GM19025 (cell line): ENCODE data around the gene LSS.
"Not testable (repeated sequence)": the region's sequence is repeated elsewhere in the genome, so short reads cannot be mapped to it uniquely, and the experiment has no call there.

ENCODE experiments used
- ATAC-seq: cut with Tn5 transposase; IDR thresholded peaks from one replicate; pipeline ENCODE4 v1.9.1; 2021; ENCODE audit warnings: mild to moderate bottlenecking, low read depth, moderate library complexity; ENCODE audit not compliant: unreplicated experiment

LSS gene

DNA sequence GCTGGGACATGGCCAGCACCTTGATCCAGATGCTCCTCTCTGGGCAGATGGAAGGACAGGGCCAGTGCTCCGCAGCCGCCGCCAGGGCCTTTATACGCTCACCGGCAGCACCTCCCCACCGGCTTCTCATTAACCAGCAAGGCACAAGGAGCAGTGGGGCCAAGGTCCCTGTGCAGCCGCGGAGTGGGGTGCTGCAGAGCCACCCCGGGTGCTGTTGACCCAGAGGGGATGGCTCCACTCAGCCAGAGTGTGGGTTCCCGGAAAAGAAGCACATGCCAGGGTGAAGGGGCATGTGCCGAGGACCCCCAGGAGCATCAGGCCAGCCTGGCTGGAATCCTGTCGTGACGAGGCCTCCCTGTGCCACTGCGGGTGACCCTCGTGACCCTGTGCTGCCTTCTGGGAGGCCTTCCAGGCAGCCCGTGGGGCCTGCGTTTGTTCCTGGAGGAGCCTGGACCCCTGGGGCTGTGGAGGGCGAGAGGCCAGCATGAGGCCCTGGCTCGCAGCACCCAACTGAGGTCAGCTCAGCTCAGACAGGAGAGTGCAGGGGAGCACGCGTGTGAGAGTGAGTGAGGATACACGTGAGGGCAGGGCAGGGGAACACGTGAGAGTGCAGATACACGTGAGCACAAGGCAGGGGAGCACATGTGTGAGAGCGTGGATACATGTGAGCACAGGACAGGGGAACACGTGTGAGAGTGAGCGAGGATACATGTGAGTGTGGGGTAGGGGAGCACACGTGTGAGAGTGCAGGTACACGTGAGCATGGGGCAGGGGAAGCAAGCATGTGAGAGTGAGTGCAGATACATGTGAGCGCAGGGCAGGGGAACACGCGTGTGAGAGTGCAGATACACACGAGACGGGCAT lies 72.8 kb downstream of the LSS start, which contains the start of gene FTCD:
Gene FTCD, minus strand, starts transcription at position 66 of the 864 bp plus-strand sequence. Its CDS starts 56 bp downstream, at position 10.
- no peak for ATAC-seq

DNA sequence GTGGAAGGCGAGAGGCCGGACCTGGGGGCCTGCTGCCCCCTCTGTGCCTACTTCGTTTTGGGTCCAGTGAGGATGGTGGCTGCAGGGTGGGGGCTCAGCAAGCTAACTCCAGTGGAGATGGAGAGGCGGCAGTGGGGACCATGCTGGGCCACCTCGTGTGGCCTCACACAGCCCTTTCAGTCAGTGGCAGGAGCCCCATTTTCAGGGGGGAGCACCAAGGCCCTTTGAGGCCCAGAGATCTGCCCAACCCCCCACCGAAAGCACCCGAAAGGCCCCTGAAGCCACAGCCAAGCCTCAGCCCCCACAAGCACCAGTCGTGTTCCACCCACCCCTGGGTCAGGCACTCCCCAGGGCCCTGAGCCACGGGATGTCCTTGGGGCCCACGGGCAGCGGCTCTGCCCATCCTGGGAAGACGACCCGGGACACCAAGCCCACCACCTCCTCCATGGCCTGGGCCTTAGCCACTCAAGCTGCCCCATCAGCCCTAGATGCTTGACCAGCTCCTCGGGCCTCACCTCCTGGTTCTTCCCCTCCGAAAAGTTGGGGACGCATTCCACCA lies 73.5 kb downstream of the LSS start:
- ATAC-seq = no peak

DNA sequence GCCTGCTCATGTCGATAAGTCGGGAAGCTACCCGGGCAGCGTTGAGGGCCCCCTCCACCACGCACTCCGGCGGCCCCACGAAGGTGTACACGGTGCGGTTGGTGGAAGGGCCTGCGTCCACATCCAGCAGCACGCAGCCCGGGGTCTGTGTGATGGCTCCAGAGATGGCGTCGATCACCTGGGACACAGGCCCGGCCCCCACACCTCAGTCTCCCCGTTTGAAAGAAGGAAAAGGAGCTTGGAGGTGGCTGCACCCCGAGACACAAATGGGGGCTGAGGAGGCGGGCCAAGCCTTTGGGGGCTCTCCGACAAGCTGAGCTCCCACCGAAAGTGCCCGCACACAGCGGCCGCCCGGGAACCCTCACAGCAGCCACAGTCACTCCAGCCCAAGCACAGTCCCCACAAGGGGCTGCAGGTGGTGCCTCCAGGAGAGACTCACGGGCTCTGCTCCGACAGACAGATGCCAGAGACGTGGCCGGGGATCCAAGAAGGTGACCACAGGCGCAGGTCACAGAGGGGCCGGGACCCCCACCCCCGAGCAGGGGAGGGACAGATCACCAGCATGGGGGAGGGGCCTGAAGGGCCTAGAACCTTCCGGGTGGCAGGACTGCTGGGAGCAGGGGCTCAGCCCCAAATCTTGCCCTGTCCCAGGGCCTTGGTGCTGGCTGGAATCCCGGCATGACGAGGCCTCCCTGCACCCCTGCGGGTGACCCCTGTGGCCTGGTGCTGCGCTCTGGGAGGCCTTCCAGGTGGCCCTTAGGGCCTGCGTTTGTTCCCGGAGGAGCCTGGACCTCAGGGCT lies 74.2 kb downstream of the LSS start:
- no peak for ATAC-seq

DNA sequence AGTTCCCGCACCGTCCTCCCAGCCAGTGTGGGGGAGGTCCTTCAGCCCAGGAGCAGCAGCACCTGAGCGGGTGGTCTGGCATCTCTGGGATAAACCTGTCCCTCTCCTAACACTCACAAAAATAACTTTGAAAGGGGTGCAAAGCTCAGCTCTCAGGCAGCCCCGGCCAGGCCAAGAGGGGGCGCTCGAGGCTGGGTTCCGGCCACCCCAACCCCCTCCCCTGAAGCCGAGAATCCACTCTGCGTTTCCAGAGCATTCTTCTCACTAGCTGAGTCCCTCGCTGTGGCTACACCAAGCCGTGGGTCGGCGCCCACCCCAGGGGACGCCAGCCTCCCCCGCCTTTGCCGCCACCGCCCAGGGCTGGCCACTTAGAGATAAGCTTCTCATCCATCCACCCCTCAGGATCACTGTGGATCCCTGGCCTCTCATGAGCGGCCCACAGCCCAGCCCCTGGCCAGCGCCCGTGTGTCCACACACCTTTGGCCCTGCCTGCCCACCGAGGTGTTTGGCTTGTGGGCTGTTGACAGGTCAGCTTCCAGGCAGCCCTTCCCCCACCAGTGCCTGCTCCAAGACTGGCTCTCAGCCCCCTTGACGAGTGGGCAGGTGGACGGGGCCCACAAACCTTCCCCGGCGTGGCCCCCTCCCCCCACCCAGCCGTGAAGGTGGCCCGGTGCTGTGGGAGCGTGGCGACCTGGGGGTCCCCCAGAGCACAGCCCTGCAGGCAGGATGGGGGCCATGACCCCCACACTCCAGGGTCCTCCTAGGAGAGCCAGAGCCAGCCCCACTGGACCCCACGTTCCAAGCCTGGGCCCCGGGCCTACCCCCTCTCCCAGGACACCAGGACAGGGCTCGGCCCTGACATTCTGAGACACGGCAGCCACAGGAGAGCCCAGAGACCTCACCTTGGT lies 75.1 kb downstream of the LSS start:
- ATAC-seq = no peak

DNA sequence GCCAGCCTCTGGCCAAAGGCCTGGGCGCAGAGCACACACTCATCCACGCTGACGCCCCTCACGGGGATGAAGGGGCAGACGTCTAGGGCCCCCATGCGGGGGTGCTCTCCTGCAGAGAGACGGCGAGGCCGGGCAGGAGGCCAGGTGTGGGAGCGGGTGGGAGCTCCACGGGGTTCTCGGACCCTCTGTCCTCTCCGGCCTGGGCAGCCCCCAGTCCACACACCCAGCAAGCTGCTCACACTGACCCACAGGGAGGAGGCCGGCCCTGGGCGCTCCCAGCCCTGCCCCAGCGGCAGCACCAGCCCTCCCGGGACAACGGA lies 75.7 kb downstream of the LSS start:
- no peak for ATAC-seq

DNA sequence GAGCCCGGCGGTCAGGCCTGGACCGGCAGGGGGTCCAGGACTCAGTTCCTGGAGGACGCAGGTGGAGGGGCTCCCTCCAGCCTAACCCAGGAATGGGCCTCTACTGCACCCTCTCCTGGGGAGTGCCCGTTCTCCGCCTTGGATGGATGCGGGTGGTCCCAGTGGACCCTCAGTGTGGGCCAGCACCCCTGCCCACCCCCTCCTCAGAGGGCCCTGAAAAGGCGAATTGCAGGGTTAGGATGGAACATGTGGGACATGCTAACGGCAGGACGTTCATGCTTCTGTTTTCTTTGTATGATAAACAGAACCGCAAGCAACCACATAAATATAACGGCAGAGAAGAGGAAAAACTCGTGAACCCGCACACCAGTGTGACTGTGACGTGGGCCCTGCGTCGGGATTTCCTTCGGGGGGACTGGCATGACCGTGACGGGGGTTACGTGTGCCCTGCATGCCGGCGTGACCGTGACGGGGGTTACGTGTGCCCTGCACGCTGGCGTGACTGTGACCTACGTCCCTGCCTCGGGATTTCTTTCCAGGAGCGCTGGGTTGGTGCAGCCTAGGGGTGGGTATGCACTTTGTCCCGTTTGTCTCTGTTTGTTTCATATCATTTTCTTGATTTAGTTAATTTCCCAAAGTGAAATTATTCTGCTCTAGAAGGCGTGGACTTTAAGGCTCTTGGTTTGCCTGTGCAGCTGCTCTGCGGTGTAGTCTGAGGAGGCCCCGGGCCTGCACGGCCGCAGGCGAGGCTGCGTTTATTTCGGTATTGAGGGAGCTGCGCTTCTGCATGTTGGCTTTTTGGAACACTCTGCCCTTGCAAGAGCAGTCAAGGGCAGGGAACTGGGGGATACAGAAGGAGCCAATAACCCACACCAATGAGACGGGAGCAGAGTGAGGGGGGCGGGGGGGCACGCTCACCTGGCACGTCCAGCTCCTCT lies 76.3 kb downstream of the LSS start:
- no peak for ATAC-seq

DNA sequence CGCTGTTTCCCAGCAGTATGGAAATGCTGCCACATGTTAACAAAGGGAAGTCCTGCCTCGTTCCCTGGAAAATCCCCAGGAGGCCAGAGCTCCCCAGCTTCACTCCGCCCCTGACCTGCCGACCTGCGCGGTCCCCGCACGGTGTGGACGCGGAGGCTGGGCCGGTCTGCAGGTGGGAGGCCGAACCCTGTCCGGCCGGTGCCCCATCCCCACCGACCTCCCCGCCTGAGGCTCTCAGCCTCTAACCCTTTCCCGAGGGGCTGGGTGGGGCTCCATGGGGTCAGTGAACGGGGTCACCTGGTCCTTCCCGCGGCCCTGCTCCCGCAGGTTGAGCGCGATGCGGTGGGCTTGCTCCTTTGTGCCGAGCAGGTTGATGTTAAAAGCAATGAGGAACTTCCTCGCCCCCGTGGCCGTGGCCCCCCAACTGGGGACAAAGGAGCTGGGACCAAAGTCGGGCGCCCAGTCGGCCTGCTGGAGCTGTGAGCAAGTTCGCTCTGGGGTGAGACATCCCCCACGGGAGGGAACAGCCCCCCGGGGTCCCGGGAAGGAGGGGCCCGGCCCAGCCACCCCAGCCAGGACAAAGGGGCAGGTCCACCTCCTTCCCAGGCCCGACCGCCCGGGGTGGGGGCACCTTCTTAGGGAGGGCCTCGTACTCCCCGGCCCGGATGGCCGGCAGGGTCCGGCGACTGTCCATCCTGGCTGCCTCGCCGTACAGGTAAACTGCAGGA lies 77.1 kb downstream of the LSS start:
- ATAC-seq = no peak

DNA sequence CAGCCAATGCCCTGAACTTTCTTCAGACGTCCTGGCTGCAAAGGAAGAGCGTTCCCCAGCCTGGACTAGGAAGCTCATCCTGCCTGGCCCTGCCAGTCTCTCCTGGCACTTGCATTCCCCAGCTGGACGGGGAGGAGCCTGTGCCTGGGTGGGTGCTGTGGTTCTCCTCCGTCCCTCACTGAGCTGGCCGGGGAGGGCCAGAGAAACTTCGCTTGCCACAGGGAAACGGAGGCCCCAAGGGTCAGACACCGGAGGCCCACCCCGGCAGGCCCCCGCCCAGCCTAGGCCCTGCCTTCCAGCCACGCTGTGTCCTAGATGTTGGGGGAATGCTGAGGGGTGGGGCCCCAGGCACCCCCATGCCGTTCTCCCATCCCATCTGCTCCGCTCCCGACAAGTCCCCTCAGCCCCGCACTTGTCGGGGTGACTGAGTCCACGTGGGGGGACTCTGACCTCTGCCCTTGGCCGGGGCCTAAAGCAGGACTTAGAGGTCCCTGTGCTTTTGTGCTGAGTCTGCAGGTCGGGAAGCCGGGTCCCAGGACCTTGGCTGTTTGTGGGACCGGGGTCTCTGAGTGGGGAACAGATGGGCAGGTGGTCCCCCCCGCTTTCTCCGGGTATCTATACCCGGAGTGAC lies 78.0 kb downstream of the LSS start:
- ATAC-seq = no peak

DNA sequence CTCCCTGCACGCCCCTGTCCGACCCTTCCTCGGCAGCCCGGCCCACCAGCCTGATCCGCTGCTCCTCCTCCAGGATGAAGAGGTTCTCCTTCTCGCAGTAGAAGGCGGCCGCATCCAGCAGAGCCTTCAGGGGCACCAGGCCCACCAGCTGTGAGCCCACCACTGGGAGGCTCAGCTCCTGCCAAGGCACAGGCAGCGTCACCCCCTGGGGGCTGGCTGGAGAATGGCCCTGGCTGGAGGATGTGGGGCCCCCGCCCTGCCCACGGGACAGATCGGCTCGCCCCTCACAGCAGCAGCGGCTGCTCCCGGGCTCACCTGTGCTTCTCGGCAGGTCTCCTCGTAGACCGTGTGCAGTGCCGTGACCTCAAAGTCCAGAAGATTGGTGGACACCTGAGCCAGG lies 78.5 kb downstream of the LSS start:
- ATAC-seq = no peak

DNA sequence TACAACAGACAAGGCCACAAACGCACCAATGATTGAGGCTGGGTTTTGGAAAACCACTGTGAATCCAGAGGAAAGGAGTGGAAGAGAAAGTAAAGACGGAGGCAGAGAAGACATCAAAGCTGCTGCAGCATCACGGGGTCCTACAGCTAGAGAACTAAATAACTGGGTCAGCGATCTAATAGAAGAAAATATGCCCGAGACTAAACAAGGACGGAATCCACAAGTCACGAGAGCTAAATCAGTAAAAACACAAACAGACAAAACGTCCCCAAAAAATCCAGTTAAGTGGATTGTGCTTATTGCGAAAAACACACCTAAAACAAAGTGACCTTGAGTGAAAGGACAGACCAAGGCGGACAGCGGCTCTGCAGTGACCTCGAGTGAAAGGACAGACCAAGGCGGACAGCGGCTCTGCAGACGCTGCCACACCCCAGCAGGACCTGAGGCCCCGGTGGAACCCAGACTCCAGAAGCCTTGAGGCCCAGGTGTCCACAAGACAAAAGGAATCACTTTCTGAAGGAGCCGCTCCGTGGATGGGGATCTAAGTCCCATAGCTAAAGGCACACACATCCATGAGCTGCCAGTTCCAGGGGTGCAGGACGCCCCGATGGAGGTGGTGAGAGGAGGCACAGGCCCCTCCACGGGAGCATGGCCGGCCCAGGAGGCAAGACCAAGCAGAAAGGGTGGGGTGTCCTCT lies 79.2 kb downstream of the LSS start:
- ATAC-seq = no peak

DNA sequence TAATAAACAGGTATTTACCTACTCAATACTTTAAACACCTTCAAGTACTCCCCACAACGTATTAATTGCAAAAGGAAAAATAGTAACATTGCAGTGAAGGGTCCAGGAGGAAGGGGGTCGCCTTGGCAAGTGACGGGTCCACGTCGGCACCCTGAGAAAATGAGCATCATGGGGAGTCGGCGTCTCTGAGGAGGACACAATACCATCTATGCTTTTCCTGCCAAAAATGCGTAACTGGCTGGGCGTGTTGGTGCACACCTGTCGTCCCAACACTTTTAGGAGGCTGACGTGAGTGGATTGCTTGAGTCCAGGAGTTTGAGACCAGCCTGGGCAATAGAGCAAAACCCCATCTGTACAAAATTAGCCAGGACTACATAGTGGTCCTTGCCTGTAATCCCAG lies 80.5 kb downstream of the LSS start:
- ATAC-seq = no peak

DNA sequence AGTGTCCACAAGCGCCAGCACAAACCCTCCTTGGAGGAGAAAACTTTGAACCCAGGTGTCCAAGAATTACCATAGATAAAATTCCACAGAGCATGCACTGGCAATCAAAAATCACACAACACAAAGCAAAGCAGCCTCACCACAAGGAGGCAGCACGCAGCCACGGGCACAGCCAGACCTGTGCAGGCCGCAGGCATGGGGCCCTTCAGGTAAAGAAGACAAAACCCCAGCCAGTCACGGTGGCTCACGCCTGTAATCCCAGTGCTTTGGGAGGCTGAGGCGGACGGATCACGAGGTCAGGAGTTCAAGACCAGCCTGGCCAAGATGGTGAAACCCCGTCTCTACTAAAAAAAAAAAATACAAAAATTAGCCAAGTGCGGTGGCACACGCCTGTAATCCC lies 81.1 kb downstream of the LSS start:
- ATAC-seq = not testable (repeated sequence)

DNA sequence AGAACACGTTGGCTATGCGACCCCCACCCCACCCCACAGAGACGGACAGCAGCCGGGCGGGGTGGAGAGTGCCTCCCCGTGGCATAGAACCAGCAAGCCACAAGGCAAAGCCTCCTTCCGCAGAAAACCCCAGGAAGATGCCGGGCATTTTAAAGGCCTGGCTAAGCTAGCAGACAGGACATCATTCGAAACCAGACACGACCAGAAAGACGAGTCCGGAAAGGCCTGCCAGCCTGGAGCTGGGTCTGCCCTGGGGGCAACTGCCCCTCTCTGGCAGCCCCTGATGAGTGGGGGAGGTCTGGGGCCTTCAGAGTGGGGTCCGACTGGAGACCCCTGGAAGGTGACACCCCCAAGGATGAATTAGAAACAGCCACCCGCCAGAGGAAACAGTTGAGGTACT lies 81.7 kb downstream of the LSS start:
- no peak for ATAC-seq

DNA sequence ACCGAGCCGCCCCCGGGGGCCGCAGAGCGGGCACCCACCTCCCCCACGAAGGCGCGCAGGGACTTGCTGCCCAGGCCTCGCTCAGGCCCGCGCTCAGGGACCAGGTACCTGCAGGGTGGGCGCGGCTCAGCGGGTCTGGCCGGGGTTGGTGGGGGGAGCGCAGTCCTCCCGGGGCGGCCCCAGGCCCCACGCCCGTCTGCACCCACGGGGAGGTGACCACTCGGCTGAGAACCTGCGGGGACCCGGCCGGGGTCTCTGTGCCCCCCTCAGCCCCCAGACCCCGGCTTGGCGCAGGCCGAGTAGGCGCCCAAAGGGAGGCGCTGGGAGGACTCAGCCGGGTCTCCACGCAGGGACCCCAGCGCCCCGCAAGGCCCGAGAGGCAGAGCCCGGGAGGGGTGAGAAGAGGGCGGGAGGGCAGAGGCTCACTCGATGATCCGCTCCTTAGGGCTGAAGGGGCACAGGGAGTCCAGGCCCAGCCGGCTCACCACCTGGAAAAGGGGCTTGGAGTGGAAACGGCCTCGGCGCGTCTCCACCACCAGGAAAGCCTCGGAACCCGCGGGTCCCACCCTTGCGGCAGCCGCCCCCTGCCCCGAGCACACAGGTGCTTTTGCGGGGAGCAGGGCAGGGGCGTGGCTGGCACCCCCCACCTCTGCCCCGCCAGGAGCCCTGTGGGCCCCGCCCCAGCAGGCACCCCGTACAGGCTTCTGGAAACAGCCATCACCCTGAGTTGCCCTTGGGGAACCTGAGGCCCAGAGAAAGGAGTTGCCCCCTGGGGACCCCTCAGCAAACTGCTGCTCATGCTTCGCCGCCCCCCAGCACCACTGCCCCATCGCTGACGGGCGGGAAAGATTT lies 82.5 kb downstream of the LSS start:
- ATAC-seq = no peak

DNA sequence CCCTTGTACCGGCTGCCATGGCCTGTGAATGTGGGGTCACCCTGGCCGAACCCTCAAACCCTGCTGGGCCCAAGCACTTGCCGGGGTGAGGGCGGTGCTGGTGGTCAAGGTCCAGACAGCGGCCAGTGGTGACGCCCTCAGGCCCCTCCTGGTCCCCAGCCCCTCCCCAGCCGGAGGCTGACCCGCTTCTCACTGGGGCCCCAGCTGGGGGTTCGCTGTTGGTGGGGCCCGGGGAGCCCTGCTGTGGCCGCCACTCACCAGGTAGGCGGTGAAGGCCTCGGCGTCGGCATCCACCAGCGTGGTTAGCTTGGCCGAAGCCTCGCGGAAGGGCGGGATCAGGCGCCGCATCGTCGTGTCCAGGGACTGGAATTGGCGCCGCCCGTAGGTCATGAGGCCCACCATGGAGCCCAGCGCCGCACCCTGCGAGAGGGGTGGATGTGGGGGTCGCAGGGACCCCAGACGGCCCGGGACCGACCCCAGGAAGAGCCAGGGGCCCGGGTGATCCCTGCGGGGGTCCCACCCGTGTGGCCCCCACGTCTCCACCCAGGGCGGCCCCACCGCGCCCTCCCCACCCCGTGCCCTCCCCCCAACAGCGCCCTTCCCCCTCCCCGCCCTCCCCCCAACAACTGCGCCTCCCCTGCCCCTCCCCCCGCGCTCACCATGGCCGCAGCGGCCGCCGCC lies 83.3 kb downstream of the LSS start:
- no peak for ATAC-seq

DNA sequence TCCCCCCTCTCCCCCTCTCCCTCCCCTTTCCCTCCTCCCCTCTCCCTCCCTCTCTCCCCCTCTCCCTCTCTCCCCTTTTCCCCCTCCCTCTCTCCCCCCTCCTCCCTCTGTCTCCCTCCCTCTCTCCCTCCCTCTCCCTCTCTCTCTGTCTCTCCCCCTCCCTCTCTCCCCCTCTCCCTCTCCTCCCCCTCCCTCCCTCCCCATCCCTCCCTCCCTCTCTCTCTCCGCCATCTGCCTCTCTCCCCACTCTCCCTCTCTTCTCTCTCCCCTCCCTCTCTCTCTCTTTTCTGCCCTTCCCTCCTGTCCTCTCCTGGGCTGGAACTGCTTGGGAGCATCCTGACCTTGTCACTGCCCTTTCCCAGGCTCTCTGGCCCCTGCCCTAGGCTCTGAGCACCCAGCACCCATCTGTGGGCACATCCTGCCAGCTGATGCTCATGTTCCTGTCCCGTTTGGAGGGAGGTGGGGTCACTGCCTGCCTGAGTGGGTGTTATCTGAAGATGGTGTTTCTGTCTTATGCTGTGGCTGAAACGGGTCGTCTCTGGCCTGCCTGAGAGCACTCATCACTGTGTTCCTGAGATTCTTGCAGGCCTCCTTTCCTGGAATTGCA lies 84.0 kb downstream of the LSS start:
- no peak for ATAC-seq
